ENCODE measurements around the gene ALX4. TPM values are rescaled to one million over a fixed set of nuclear protein-coding genes. Genes with fewer than 3 reads are reported as not detected.

ALX4 gene
- total and polyA plus RNA-seq, 2 of the 8 experiments (the other 6 are each of a cell fraction or from before 2014, with no cell fraction given), result not detected

- no peaks in the 10 kb centered on the region for H3K79me1 ChIP-seq (ENCODE audit: low read depth, low read length)
- H2BK12ac ChIP-seq (ENCODE audit: low read depth, low read length), result 0 out of 2 replicates have a peak overlapping the region, but pooled peaks have one; percentile 63
- FAIRE-seq (no peak), DNase-seq (ENCODE audit: low read depth in 1 of 2, low spot score in 2 of 2) (no peak)
- no peak overlapping the region for H4K5ac ChIP-seq (ENCODE audit: insufficient read length, low read depth, low read length)
- H3K23ac ChIP-seq (ENCODE audit: insufficient read length), result no peak overlapping the region
- ChIA-PET POLR2A (ENCODE audit: partially characterized antibody) (interaction anchor here (6.7 kb wide), 1 partner anchor 12 kb away, joined by 47 read pairs; no protein-coding TSS in a partner anchor), CTCF (ENCODE audit: partially characterized antibody) (interaction anchor here (0.7 to 5.2 kb wide), 10 partner anchors 9 to 447 kb away, joined by 3 to 28 read pairs (median 4); no protein-coding TSS in a partner anchor)
- H3K4me2 ChIP-seq (ENCODE audit: insufficient read depth in 1 of 2, low read depth in 2 of 2, low read length in 2 of 2), result peak overlapping the region; percentile 34 to 62
- H4K8ac ChIP-seq (ENCODE audit: extremely low read depth, insufficient read depth, low read length), result no peak overlapping the region
- peaks cover 3 to 34% (median 23%) of the 10 kb centered on the region in 4 experiments for H3K4me1 ChIP-seq (replicated peaks in 1 of 4; ENCODE audit: control insufficient read depth in 3 of 4, insufficient read depth in 4 of 4, low read length in 3 of 4)
- no peak overlapping the region for H3K14ac ChIP-seq (ENCODE audit: insufficient read length)
- H3K9ac ChIP-seq (replicated peaks in 1 of 4; ENCODE audit: extremely low read depth in 1 of 4, low read depth in 3 of 4, low read length in 3 of 4), result no peak overlapping the region
- no peak overlapping the region for H2AFZ ChIP-seq (ENCODE audit: low read length)
- H3K18ac ChIP-seq (ENCODE audit: extremely low read depth, low read length), result peak overlapping the region; percentile 71; the same call in 1 of the 2 replicates
- 11% methylated on average over 7 of the region's 7 CpGs; no CpG with 5 or more reads in 1 of the 2 experiments for WGBS, 2 experiments (ENCODE audit: extremely low coverage in 1 of 2, insufficient coverage in 1 of 2, insufficient read length in 1 of 2, insufficient replicate concordance in 2 of 2, low coverage in 1 of 2, low lambda C conversion rate in 2 of 2, missing lambda C conversion rate in 1 of 2)
- H2BK5ac ChIP-seq (ENCODE audit: low read depth, low read length), result peak overlapping the region; percentile 30; the same call in 1 of the 2 replicates
- H3K27me3 ChIP-seq (replicated peaks in 1 of 4; ENCODE audit: control insufficient read depth in 3 of 4, extremely low read depth in 1 of 4, insufficient read depth in 3 of 4, low read length in 3 of 4), result peaks cover 97 to 100% (median 98%) of the 10 kb centered on the region in 4 experiments
- no peak overlapping the region for H3K56ac ChIP-seq (replicated peaks; ENCODE audit: insufficient read length, low read depth, low read length)
- no peak overlapping the region for H2BK15ac ChIP-seq (ENCODE audit: low read length)
- H2AK5ac ChIP-seq (ENCODE audit: low read depth, low read length), result 0 out of 2 replicates have a peak overlapping the region, but pooled peaks have one; percentile 61
- no peak overlapping the region for H4K91ac ChIP-seq (replicated peaks; ENCODE audit: insufficient read length, low read length)
- no peak overlapping the region for H2BK120ac ChIP-seq (replicated peaks; ENCODE audit: low read depth, low read length)
- H2BK20ac ChIP-seq (ENCODE audit: low read length), result no peak overlapping the region
- H3K36me3 ChIP-seq (ENCODE audit: control insufficient read depth in 2 of 4, insufficient read depth in 4 of 4, low read length in 3 of 4), result no peaks in the 10 kb centered on the region
- no peaks in the 10 kb centered on the region for H3K79me2 ChIP-seq (ENCODE audit: control insufficient read depth in 1 of 2, insufficient read depth in 2 of 2, low read length in 2 of 2)
- no peak overlapping the region for H3K4me3 ChIP-seq (ENCODE audit: extremely low read depth in 1 of 4, insufficient read depth in 2 of 4, low read depth in 3 of 4, low read length in 4 of 4)
- H3K27ac ChIP-seq (ENCODE audit: low read depth, low read length), result no peak overlapping the region
- no peak overlapping the region for H3K4ac ChIP-seq (replicated peaks; ENCODE audit: insufficient read length, low read depth, low read length)
- no peaks in the 10 kb centered on the region; a peak in 1 of 4 replicates for H3K9me3 ChIP-seq (ENCODE audit: insufficient read depth in 2 of 2, low read depth in 1 of 2, low read length in 1 of 2)
- H4K20me1 ChIP-seq (replicated peaks in 1 of 2; ENCODE audit: control insufficient read depth in 1 of 2, insufficient read depth in 2 of 2, low read length in 2 of 2), result peaks cover 16 to 23% of the 10 kb centered on the region in 2 experiments
- peaks cover 7% of the 10 kb centered on the region; the same call in 1 of the 2 replicates for H3K23me2 ChIP-seq (ENCODE audit: low read depth, low read length)
- TF ChIP-seq KDM1A (IDR thresholded peaks at IDR 0.05; ENCODE audit: borderline replicate concordance, low read length) (no peak), JUND (IDR thresholded peaks at IDR 0.05; ENCODE audit: low read length) (no peak), FOSL1 (IDR thresholded peaks at IDR 0.05; ENCODE audit: insufficient read depth, low read depth, low read length) (no peak), SIN3A (conservative IDR thresholded peaks at IDR 0.05 in 1 of 2, IDR thresholded peaks at IDR 0.05 in 1 of 2; ENCODE audit: low read depth in 1 of 2, low read length in 2 of 2) (no peak), CHD2 (IDR thresholded peaks at IDR 0.05; ENCODE audit: low read length) (no peak), BCL11A (IDR thresholded peaks at IDR 0.05; ENCODE audit: low read depth in 2 of 2, low read length in 2 of 2) (no peak)
These were observed 3.1 kb downstream of the ALX4 start for GRCh38 chr11:44306918-44307244.
